HepG2 (cell line): ENCODE data around the gene PEF1. TPM values are rescaled to one million over a fixed set of nuclear protein-coding genes. Genes with fewer than 3 reads are reported as not detected.

ENCODE experiments used
- ATAC-seq: fragments of 200-7000 bp; cut with Tn5 transposase; 3 replicates; pipeline ENCODE4 v1.9.1; 2020; ENCODE audit warnings: mild to moderate bottlenecking, moderate library complexity
- BruUV-seq: library from RNA; stranded (reverse); fragments of 400-500 nt; replicated peaks from 2 replicates; lab custom pipeline; 2021; lab: Mats Ljungman, UMichigan
- CTCF ChIA-PET: fragments of 300-600 bp; formaldehyde crosslinking; extraction: SDS; loops from one replicate; lab custom pipeline; 2021; ENCODE audit warnings: low total read pairs, inconsistent platforms, low intra/inter-chr PET ratio; lab: Yijun Ruan, JAX
- POLR2A ChIA-PET: fragments of 350-600 bp; sonication (Branson Sonifier 250); formaldehyde crosslinking; loops from one replicate; lab custom pipeline; 2020; ENCODE audit warnings: antibody characterized with exemption, inconsistent platforms; lab: Yijun Ruan, JAX
- DNase-seq: peaks from one replicate; pipeline ENCODE4 v3.0.0-alpha.2; 2015; ENCODE audit warnings: low spot score
- FAIRE-seq: peaks from 3 replicates; lab custom pipeline; 2011; peaks lifted over from hg19 to GRCh38; lab: Jason Lieb, UNC
- H2AFZ ChIP-seq: one replicate; pipeline ENCODE4 v1.6.1; 2011; ENCODE audit warnings: low read length, inconsistent platforms
- H3K27ac ChIP-seq: fragments of 300-600 bp; 3 replicates; pipeline ENCODE4 v1.8.0; 2011; ENCODE audit warnings: mixed run types, mild to moderate bottlenecking, mixed read lengths, low read length, inconsistent platforms; ENCODE audit not compliant: insufficient read depth; ENCODE audit errors: extremely low read length
- H3K27me3 ChIP-seq, 2 experiments: fragments of 200-600 bp in 1 of 2; 2 replicates in 1 of 2; 3 replicates in 1 of 2; pipeline versions ENCODE4 v1.6.0 to v1.8.0; 2011; ENCODE audit warnings: low read length in 2 of 2, mild to moderate bottlenecking in 2 of 2, moderate library complexity in 2 of 2, inconsistent platforms in 1 of 2; ENCODE audit not compliant: insufficient read depth in 2 of 2, control insufficient read depth in 1 of 2
- H3K36me3 ChIP-seq, 2 experiments: fragments of 200-600 bp in 1 of 2; replicated peaks in 1 of 2; 2 replicates in 1 of 2; 3 replicates in 1 of 2; pipeline versions ENCODE4 v1.5.1 to v1.8.0; 2011; ENCODE audit warnings: low read length in 2 of 2, inconsistent platforms in 1 of 2; ENCODE audit not compliant: insufficient read depth in 2 of 2, control insufficient read depth in 1 of 2
- H3K4me1 ChIP-seq: 2 replicates; pipeline ENCODE4 v1.5.1; 2012; ENCODE audit warnings: low read length, inconsistent platforms; ENCODE audit not compliant: insufficient read depth
- H3K4me2 ChIP-seq: 2 replicates; pipeline ENCODE4 v1.6.0; 2011; ENCODE audit warnings: low read depth, low read length, inconsistent platforms
- H3K4me3 ChIP-seq, 3 experiments: fragments of 200-600 bp in 1 of 3; sonication (generic), shearing (Covaris generic) in 1 of 3; replicated peaks in 1 of 3; 2 replicates each; pipeline ENCODE4 v1.5.1; 2011 to 2016; ENCODE audit warnings: low read length in 3 of 3, inconsistent platforms in 2 of 3, low read depth in 2 of 3, mild to moderate bottlenecking in 2 of 3, control low read depth in 1 of 3, mixed read lengths in 1 of 3; ENCODE audit not compliant: insufficient read depth in 1 of 3
- H3K79me2 ChIP-seq: one replicate; pipeline ENCODE4 v1.6.1; 2011; ENCODE audit warnings: low read length, inconsistent platforms; ENCODE audit not compliant: insufficient read depth
- H3K9ac ChIP-seq: 2 replicates; pipeline ENCODE4 v1.6.0; 2011; ENCODE audit warnings: mild to moderate bottlenecking, low read depth, low read length, inconsistent platforms; ENCODE audit not compliant: insufficient read depth
- H3K9me3 ChIP-seq: 2 replicates; pipeline ENCODE4 v1.5.1; 2012; ENCODE audit warnings: mild to moderate bottlenecking, low read length
- H4K20me1 ChIP-seq: 2 replicates; pipeline ENCODE4 v1.6.0; 2011; ENCODE audit warnings: inconsistent platforms, mild to moderate bottlenecking, low read length, moderate library complexity; ENCODE audit not compliant: insufficient read depth
- CREB3 ChIP-seq: sonication (generic); formaldehyde crosslinking; IDR thresholded peaks from 2 replicates; pipeline ENCODE4 v1.5.0; 2020; ENCODE audit warnings: missing genetic modification reagents
- FOXA3 ChIP-seq: IDR thresholded peaks from 2 replicates; pipeline ENCODE4 v1.6.1; 2016; ENCODE audit warnings: missing genetic modification reagents, missing compliant biosample characterization
- HNRNPLL ChIP-seq: fragments of 200-400 bp; formaldehyde crosslinking; IDR thresholded peaks from 2 replicates; pipeline ENCODE4 v1.6.1; 2017; ENCODE audit warnings: mild to moderate bottlenecking, low read depth, low read length; ENCODE audit not compliant: poor library complexity, severe bottlenecking
- KDM5B ChIP-seq: sonication (generic); formaldehyde crosslinking; IDR thresholded peaks from 2 replicates; pipeline ENCODE4 v1.4.0; 2020; ENCODE audit warnings: missing genetic modification reagents, mild to moderate bottlenecking, borderline replicate concordance
- POLR2G ChIP-seq: fragments of 200-400 bp; formaldehyde crosslinking; IDR thresholded peaks from 2 replicates; pipeline ENCODE4 v1.6.1; 2018; ENCODE audit warnings: mild to moderate bottlenecking, low read depth, low read length, moderate library complexity
- TERF1 ChIP-seq: sonication (generic); formaldehyde crosslinking; IDR thresholded peaks from 2 replicates; pipeline ENCODE4 v1.8.0; 2022; ENCODE audit warnings: mild to moderate bottlenecking, missing genetic modification reagents, moderate library complexity
- ZKSCAN8 ChIP-seq: IDR thresholded peaks from 2 replicates; pipeline ENCODE4 v1.6.1; 2016; ENCODE audit warnings: borderline replicate concordance, missing genetic modification reagents, missing compliant biosample characterization
- ZNF160 ChIP-seq: sonication (generic); formaldehyde crosslinking; IDR thresholded peaks from 2 replicates; pipeline ENCODE4 v1.8.0; 2022; ENCODE audit warnings: mild to moderate bottlenecking, inconsistent platforms, missing genetic modification reagents
- ZNF567 ChIP-seq: sonication (generic); formaldehyde crosslinking; IDR thresholded peaks from 2 replicates; pipeline ENCODE4 v1.8.1; 2023; ENCODE audit warnings: mild to moderate bottlenecking, missing genetic modification reagents, borderline replicate concordance
- ZNF766 ChIP-seq: sonication (generic); formaldehyde crosslinking; IDR thresholded peaks from 2 replicates; pipeline ENCODE4 v1.5.0; 2020; ENCODE audit warnings: missing genetic modification reagents, borderline replicate concordance
- ZSCAN30 ChIP-seq: sonication (generic); formaldehyde crosslinking; IDR thresholded peaks from 2 replicates; pipeline ENCODE4 v1.5.0; 2020; ENCODE audit warnings: mild to moderate bottlenecking, missing genetic modification reagents
- WGBS: methylation state at CpG from one replicate; pipeline ENCODE4 v1.1.6; 2017; ENCODE audit warnings: low lambda C conversion rate; 5-methylcytosine and 5-hydroxymethylcytosine counted together
- in situ Hi-C: cut with HindIII; loops from 2 replicates; pipeline ENCODE4 v1.10.0; 2017; ENCODE audit warnings: low pct_unique_long_range_greater_than_20kb; ENCODE audit not compliant: extremely low pct_ligation_motif_present
- intact Hi-C: fragments of 100-400 bp; cut with micrococcal nuclease; formaldehyde crosslinking; loops from one replicate; pipeline ENCODE4 v1.10.0; 2022; ENCODE audit not compliant: unreplicated experiment
- polyA plus RNA-seq, 8 experiments: library from polyadenylated mRNA; depleted of rRNA in 3 of 8; stranded (reverse) in 7 of 8; unstranded in 1 of 8; fragments of >200 nt; fragmentation: Illumina TruSeq in 4 of 8; extraction: Trizol in 4 of 8; gene quantifications; 2 replicates each; pipeline versions ENCODE4 v1.2.1 to v1.2.3, GENCODE V29; 2011 to 2016; ENCODE audit warnings: low read depth in 4 of 8, missing spikeins in 1 of 8, mixed read lengths in 1 of 8; ENCODE audit not compliant: insufficient read depth in 1 of 8
- total RNA-seq, 5 experiments: library from RNA; depleted of rRNA; stranded (reverse); fragments of >200 nt; fragmentation: Illumina TruSeq; extraction: Trizol; gene quantifications; 2 replicates each; pipeline ENCODE4 v1.2.3, GENCODE V29; 2016; ENCODE audit warnings: low read depth in 1 of 5

Gene PEF1
- total and polyA plus RNA-seq, 2 of the 13 experiments (the other 11 are each of a cell fraction or from before 2014, with no cell fraction given): 57.1 to 57.8 TPM

- Histone ChIP-seq H3K4me3 (no peak overlapping the region), H3K9me3 (no peaks in the 10 kb centered on the region), H3K9ac (no peak overlapping the region), H3K27ac (no peak overlapping the region), H3K79me2 (no peaks in the 10 kb centered on the region), H2AFZ (no peak overlapping the region), H3K4me2 (no peak overlapping the region), H4K20me1 (no peaks in the 10 kb centered on the region), H3K27me3 (no peaks in the 10 kb centered on the region), H3K4me1 (no peaks in the 10 kb centered on the region), H3K36me3 (no peaks in the 10 kb centered on the region)
- in situ Hi-C loops (no loop called here), intact Hi-C loops (no loop called here)
- TF ChIP-seq CREB3 (CRISPR knock-in tag) (no peak), POLR2G (no peak), ZNF160 (CRISPR knock-in tag) (no peak), ZNF766 (CRISPR knock-in tag) (no peak), KDM5B (CRISPR knock-in tag) (no peak), TERF1 (CRISPR knock-in tag) (no peak), ZKSCAN8 (no peak), FOXA3 (CRISPR knock-in tag) (no peak), ZSCAN30 (CRISPR knock-in tag) (no peak), HNRNPLL (no peak), ZNF567 (no peak)
- DNase-seq (no peak), ATAC-seq (no peak), FAIRE-seq (no peak)
- POLR2A ChIA-PET: interaction anchor here (1.4 kb wide), 1 partner anchor 42 kb away, joined by 3 read pairs; the partner anchor contains the start of gene COL16A1
- BruUV-seq: no TSS peak
- CTCF ChIA-PET: no interaction called here
- WGBS: no CpG with 5 or more reads among the region's 4 CpGs
These were observed 16.3 kb upstream of the PEF1 start for GRCh38 chr1:31660871-31661455.
